SJSA1 (cell line): Measurements from ENCODE around the gene AGBL4. TPM values are rescaled to one million over a fixed set of nuclear protein-coding genes. Genes with fewer than 3 reads are reported as not detected.
A peak's percentile ranks its signal among the peaks of the same experiment; 100 is the strongest.
"Not testable (repeated sequence)": the region's sequence is repeated elsewhere in the genome, so short reads cannot be mapped to it uniquely, and the experiment has no call there.

Experiments
- DNase-seq, 2 experiments: peaks; one replicate each; pipeline ENCODE4 v3.0.0-alpha.2; 2015 to 2020; ENCODE audit warnings: low spot score in 2 of 2, low read depth in 1 of 2
- H3K27ac ChIP-seq: fragments of 250-450 bp; sonication (Bioruptor Pico); 2 replicates; pipeline ENCODE4 v1.5.1; 2020; ENCODE audit warnings: mild to moderate bottlenecking, moderate library complexity
- H3K27me3 ChIP-seq: fragments of 250-450 bp; sonication (Bioruptor Pico); replicated peaks from 2 replicates; pipeline ENCODE4 v1.5.1; 2020; ENCODE audit warnings: mild to moderate bottlenecking, moderate library complexity
- H3K36me3 ChIP-seq: fragments of 250-450 bp; sonication (Bioruptor Pico); 2 replicates; pipeline ENCODE4 v1.5.1; 2020; ENCODE audit warnings: mild to moderate bottlenecking
- H3K4me1 ChIP-seq: fragments of 250-450 bp; sonication (Bioruptor Pico); replicated peaks from 2 replicates; pipeline ENCODE4 v1.6.1; 2021; ENCODE audit warnings: mild to moderate bottlenecking
- H3K4me3 ChIP-seq: fragments of 250-450 bp; sonication (Bioruptor Pico); 2 replicates; pipeline ENCODE4 v1.5.1; 2020; ENCODE audit warnings: mild to moderate bottlenecking
- H3K9me3 ChIP-seq: fragments of 250-450 bp; sonication (Bioruptor Pico); replicated peaks from 2 replicates; pipeline ENCODE4 v1.5.1; 2020; ENCODE audit warnings: mild to moderate bottlenecking
- total RNA-seq: library from RNA; depleted of rRNA; stranded (reverse); fragments of >200 nt; shearing (Covaris generic); gene quantifications from 2 replicates; pipeline ENCODE4 v1.2.3, GENCODE V29; 2014; rRNA removed

Gene AGBL4
- total RNA-seq, result not detected in 2 replicates

GRCh38 chr1:50023292-50024159 is at the start of gene AGBL4:
Gene AGBL4 (minus strand): TSS chr1:50023954.
- Histone ChIP-seq H3K9me3 (no peaks in the 10 kb centered on the region), H3K27ac (no peak within 1 kb of the TSS), H3K4me1 (no peaks in the 10 kb centered on the region), H3K36me3 (no peaks in the 10 kb centered on the region), H3K27me3 (no peaks in the 10 kb centered on the region), H3K4me3 (no peak within 1 kb of the TSS)
- DNase-seq, result peak in 1 of 2 experiments; percentile 33

GRCh38 chr1:50066806-50067205 is 43.1 kb upstream of the AGBL4 start:
- Histone ChIP-seq H3K36me3 (no peaks in the 10 kb centered on the region), H3K9me3 (no peaks in the 10 kb centered on the region), H3K27me3 (no peaks in the 10 kb centered on the region), H3K4me3 (no peak overlapping the region), H3K4me1 (no peaks in the 10 kb centered on the region), H3K27ac (no peak overlapping the region)
- no peak for DNase-seq

DNA sequence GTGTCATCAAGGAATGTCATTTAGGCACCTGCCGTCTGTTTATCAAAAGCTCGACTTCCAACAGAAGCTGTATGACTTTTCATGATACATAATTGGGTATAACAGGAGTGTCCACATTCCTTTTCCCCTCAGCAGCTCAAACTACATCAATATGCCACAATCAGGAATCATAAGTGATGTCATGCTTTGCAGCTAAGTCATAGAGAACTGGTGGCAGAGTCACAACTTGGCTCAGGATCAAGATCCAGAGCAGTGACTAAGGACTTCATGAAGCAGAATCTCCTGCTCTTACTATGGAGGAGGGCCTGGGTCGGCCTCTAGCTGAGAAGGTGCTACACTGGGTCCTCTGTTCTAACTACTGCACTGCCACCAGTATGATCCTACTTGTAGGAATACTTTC is 36.5 kb upstream of the AGBL4 start:
- no peaks in the 10 kb centered on the region for H3K36me3 ChIP-seq
- no peak for DNase-seq

DNA sequence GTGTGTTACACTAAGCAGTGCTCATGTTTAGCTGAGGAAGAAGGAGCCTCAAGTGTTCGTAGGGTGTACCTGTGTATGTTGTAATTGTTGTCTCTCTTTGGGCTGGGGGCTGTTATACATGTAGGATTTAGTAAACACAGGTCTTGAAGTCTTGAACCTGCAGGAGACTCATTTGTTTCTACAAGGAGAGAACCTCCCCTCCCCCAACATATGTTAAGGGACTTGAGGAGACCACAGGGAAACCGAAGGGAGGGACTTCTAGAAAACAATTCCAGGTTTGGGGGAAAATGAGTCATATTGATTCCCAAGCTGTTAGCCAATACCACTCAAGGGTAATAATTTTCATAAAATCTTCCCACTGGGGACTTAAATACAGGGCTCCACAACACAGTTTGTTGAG is 25.0 kb upstream of the AGBL4 start:
- H3K9me3 ChIP-seq, result no peaks in the 10 kb centered on the region; the same call in 1 of the 2 replicates
- no peaks in the 10 kb centered on the region for H3K4me1 ChIP-seq
- peaks cover 20% of the 10 kb centered on the region; the same call in 1 of the 2 replicates for H3K27me3 ChIP-seq
- no peak for DNase-seq
- no peaks in the 10 kb centered on the region for H3K36me3 ChIP-seq
- no peak overlapping the region for H3K27ac ChIP-seq
- no peak overlapping the region for H3K4me3 ChIP-seq

More for the DNA sequence above, 36.5 kb upstream of the AGBL4 start:
- no peaks in the 10 kb centered on the region for H3K27me3 ChIP-seq
- no peak overlapping the region for H3K27ac ChIP-seq
- H3K4me3 ChIP-seq, result no peak overlapping the region
- H3K9me3 ChIP-seq, result no peaks in the 10 kb centered on the region
- H3K4me1 ChIP-seq, result no peaks in the 10 kb centered on the region

- no peak overlapping the region for H3K27ac ChIP-seq
- no peak overlapping the region for H3K4me3 ChIP-seq
- H3K4me1 ChIP-seq, result no peaks in the 10 kb centered on the region
- no peak for DNase-seq
- no peaks in the 10 kb centered on the region for H3K36me3 ChIP-seq
- no peaks in the 10 kb centered on the region; the same call in 1 of the 2 replicates for H3K9me3 ChIP-seq
- peaks cover 20% of the 10 kb centered on the region; the same call in 1 of the 2 replicates for H3K27me3 ChIP-seq
Observed at GRCh38 chr1:50047916-50048694, 24.4 kb upstream of the AGBL4 start.

DNA sequence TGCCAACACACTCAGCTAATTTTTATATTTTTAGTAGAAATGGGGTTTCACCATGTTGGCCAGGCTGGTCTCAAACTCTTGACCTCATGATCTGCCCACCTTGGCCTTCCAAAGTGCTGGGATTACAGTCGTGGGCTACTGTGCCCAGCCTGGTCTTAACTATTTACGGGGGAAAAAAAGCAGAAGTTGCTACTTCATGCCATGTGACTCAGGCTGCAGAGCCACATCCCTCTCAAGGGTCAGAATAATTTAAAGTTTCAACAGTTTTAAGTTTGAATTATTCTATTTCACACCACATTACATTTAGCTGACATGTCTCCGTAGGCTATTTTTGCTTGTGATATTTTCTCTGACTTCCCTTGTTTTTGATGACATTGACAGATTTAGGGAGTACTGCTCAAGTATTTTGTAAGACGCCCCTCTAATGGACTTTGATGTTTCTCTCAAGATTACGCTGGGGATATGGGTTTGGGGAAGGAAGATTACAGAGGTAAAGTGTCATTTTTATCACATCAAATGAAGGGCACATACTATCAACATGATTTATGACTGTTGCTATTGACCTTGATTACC is 14.6 kb upstream of the AGBL4 start:
- Histone ChIP-seq H3K27me3 (0 out of 2 replicates have a peak, but pooled peaks cover 3% of the 10 kb centered on the region), H3K4me1 (no peaks in the 10 kb centered on the region), H3K36me3 (no peaks in the 10 kb centered on the region), H3K4me3 (no peak overlapping the region), H3K9me3 (no peaks in the 10 kb centered on the region), H3K27ac (no peak overlapping the region)
- no peak for DNase-seq

DNA sequence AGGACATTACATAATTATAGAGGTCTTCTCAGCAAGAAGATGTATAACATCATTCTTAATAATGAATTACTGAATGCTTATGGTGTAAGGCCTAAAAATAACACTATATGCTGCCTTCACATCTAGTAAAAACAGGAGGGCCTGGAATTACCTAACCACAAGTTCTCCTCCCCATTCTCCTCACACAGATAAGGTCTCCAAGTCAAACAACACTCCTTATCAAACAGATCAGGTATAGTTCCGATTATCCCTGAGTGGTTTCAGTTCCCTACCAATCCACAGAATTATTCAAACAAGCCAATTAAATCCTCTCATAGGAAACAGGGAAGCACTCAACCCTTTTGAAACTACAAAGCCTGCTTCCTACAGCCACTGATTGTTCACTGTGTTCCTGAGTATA is 4.0 kb upstream of the AGBL4 start:
- no peak overlapping the region for H3K27ac ChIP-seq
- H3K27me3 ChIP-seq, result no peaks in the 10 kb centered on the region
- no peaks in the 10 kb centered on the region for H3K9me3 ChIP-seq
- DNase-seq, result no peak
- H3K4me1 ChIP-seq, result no peaks in the 10 kb centered on the region
- H3K36me3 ChIP-seq, result no peaks in the 10 kb centered on the region
- H3K4me3 ChIP-seq, result no peak overlapping the region

GRCh38 chr1:49995734-49996133 is 28.0 kb downstream of the AGBL4 start:
- DNase-seq, result no peak
- Histone ChIP-seq H3K27ac (no peak overlapping the region), H3K9me3 (no peaks in the 10 kb centered on the region), H3K36me3 (no peaks in the 10 kb centered on the region), H3K4me1 (no peaks in the 10 kb centered on the region), H3K4me3 (no peak overlapping the region), H3K27me3 (no peaks in the 10 kb centered on the region)

- no peak for DNase-seq
- no peaks in the 10 kb centered on the region for H3K36me3 ChIP-seq
- H3K4me1 ChIP-seq, result no peaks in the 10 kb centered on the region
- H3K9me3 ChIP-seq, result no peaks in the 10 kb centered on the region
- no peaks in the 10 kb centered on the region for H3K27me3 ChIP-seq
- H3K4me3 ChIP-seq, result no peak overlapping the region
- no peak overlapping the region for H3K27ac ChIP-seq
Observed at GRCh38 chr1:49971088-49971487, 52.7 kb downstream of the AGBL4 start.

- Histone ChIP-seq H3K4me1 (no peaks in the 10 kb centered on the region), H3K27me3 (no peaks in the 10 kb centered on the region), H3K36me3 (no peaks in the 10 kb centered on the region), H3K4me3 (no peak overlapping the region), H3K9me3 (no peaks in the 10 kb centered on the region), H3K27ac (no peak overlapping the region)
- no peak for DNase-seq
Observed at GRCh38 chr1:49951385-49951784, 72.4 kb downstream of the AGBL4 start.

DNA sequence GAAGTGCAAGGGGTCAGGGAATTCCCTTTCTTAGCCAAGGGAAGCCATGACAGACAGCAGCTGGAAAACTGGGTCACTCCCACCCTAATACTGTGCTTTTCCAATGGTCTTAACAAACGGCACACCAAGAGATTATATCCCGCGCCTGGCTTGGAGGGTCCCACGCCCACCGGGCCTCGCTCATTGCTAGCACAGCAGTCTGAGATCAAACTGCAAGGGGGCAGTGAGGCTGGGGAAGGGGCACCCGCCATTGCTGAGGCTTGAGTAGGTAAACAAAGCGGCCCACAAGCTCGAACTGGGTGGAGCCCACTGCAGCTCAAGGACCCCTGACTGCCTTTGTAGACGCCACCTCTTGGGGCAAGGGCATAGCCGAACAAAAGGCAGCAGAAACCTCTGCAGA is 108.5 kb downstream of the AGBL4 start:
- not testable (repeated sequence) for H3K27me3 ChIP-seq, H3K4me1 ChIP-seq, H3K36me3 ChIP-seq, H3K4me3 ChIP-seq, DNase-seq, H3K9me3 ChIP-seq, H3K27ac ChIP-seq

- Histone ChIP-seq H3K36me3 (no peaks in the 10 kb centered on the region), H3K27ac (no peak overlapping the region), H3K4me3 (no peak overlapping the region), H3K9me3 (no peaks in the 10 kb centered on the region; the same call in 1 of the 2 replicates), H3K27me3 (no peaks in the 10 kb centered on the region), H3K4me1 (no peaks in the 10 kb centered on the region)
- DNase-seq, result no peak
Observed at GRCh38 chr1:49906365-49906764, 117.4 kb downstream of the AGBL4 start.

- Histone ChIP-seq H3K27ac (no peak overlapping the region), H3K27me3 (no peaks in the 10 kb centered on the region), H3K9me3 (no peaks in the 10 kb centered on the region), H3K36me3 (no peaks in the 10 kb centered on the region), H3K4me1 (no peaks in the 10 kb centered on the region), H3K4me3 (no peak overlapping the region)
- no peak for DNase-seq
Observed at GRCh38 chr1:49864581-49864980, 159.2 kb downstream of the AGBL4 start.

DNA sequence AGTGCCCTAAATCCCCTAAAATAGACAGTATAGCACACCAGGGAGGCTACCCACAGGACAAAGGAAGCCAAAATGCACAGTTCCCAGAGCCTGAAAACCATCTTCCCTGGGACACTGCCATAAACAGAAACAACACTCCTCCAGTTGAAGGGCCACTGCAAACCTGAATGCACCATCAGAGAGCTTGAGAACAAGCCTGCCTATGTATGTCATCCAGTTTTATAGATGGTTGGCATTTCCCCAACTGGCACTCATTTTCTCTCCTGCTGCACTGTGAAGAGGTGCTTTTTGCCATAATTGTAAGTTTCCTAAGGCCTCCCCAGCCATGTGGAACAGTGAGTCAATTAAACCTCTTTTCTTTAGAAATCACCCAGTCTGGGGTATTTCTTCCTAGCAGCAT is 169.0 kb downstream of the AGBL4 start:
- no peak overlapping the region for H3K27ac ChIP-seq
- no peak overlapping the region for H3K4me3 ChIP-seq
- no peaks in the 10 kb centered on the region for H3K36me3 ChIP-seq
- DNase-seq, result no peak
- no peaks in the 10 kb centered on the region for H3K27me3 ChIP-seq
- no peaks in the 10 kb centered on the region for H3K4me1 ChIP-seq
- H3K9me3 ChIP-seq, result no peaks in the 10 kb centered on the region
